SK-N-SH (cell line): ENCODE results near the gene DMD.

Source experiments
- CTCF ChIP-seq: fragments of 200-600 bp; sonication (generic); IDR thresholded peaks from 2 replicates; pipeline ENCODE4 v1.6.1; 2017; ENCODE audit warnings: antibody characterized with exemption, mild to moderate bottlenecking, moderate library complexity
- EP300 ChIP-seq, 2 experiments: IDR thresholded peaks; 2 replicates each; pipeline versions ENCODE4 v1.4.0 to v1.6.1; 2012; ENCODE audit warnings: borderline replicate concordance in 1 of 2, low read depth in 1 of 2, low read length in 1 of 2
- EZH2phosphoT487 ChIP-seq: fragments of 200-600 bp; sonication (generic); IDR thresholded peaks from 2 replicates; pipeline ENCODE4 v1.6.1; 2017; ENCODE audit warnings: low read depth, mixed run types, mild to moderate bottlenecking, antibody characterized with exemption, moderate library complexity, borderline replicate concordance
- MAX ChIP-seq: IDR thresholded peaks from 2 replicates; pipeline ENCODE4 v1.4.0; 2012; ENCODE audit warnings: low read depth
- REST ChIP-seq: IDR thresholded peaks from 2 replicates; pipeline ENCODE4 v1.6.1; 2012; ENCODE audit warnings: mild to moderate bottlenecking, low read depth, low read length, moderate library complexity

DNA sequence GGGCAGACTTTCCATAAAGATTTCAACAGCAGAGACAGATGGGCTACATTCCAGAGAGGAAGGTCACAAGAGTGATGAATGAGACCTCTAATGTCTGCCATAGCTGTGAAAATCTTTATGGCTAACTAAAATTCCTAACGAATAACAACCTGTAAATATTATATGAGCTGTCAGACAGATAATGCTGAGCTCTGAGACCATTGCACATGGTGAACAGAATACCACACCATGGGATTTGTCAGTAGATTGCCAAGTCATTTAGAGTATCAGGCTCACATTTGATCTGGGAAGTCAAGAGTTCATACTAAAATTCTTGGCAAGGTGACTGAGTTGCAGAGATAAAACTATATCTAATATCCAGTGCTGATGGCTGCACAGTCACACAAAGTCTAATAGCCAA lies 1880.3 kb downstream of the DMD start:
- TF ChIP-seq CTCF = no peak
- no peak for TF ChIP-seq REST
- TF ChIP-seq EP300 (IDR thresholded peaks at IDR 0.05; ENCODE audit: borderline replicate concordance in 1 of 2, low read depth in 1 of 2, low read length in 1 of 2) = no peak
- no peak for TF ChIP-seq MAX
- no peak for TF ChIP-seq EZH2phosphoT487
